ENCODE results near the gene FAAH. TPM values are rescaled to one million over a fixed set of nuclear protein-coding genes. Genes with fewer than 3 reads are reported as not detected.

The FAAH gene
- total RNA-seq, 3 donors from 2014 or later: 18.1 to 58.7 (median 38.3) TPM

DNA sequence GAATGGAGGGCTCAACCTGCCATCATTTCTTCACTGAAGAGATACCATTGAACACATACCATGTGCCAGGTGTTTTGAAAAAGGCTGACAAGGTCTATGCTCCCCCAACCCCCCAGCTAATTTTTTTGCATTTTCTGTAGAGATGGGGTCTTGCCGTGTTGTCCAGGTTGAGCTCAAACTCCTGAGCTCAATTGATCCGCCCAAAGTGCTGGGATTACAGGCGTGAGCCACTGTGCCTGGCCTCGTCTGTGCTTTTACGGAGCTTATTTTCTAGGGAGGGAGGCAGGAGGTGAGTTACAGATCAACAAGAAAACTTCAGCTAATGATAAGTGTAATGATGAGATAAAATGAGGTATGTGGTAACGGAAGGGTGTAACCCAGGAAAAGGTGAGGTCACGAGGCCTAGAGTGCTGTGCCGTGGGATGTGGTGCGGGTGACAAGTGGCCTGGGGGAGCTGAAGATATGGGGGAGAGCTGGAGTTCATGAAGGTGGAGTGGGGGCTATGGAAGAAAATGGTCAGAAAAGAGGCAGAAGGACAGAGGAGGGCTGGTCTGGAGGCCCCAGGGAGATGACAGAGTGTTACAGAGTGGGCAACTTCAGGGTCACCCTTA lies 28.2 kb downstream of the FAAH start:
- H3K4me1 ChIP-seq: no peaks in the 10 kb centered on the region
- peaks cover 0 to 32% of the 10 kb centered on the region in 2 donors for H3K27me3 ChIP-seq
- no peak overlapping the region for H3K27ac ChIP-seq
- DNase-seq (ENCODE audit: low spot score in 2 of 2): no peak
- TF ChIP-seq POLR2AphosphoS5 (IDR thresholded peaks at IDR 0.05): no peak
- TF ChIP-seq POLR2A (IDR thresholded peaks at IDR 0.05): no peak
- no peak for TF ChIP-seq CTCF (IDR thresholded peaks at IDR 0.05)
- no peak overlapping the region for H3K4me3 ChIP-seq
- H3K36me3 ChIP-seq: no peaks in the 10 kb centered on the region
- H3K9me3 ChIP-seq: no peaks in the 10 kb centered on the region
- intact Hi-C loops (cut with DNase I; ENCODE audit: low total_unique reads): no loop called here

DNA sequence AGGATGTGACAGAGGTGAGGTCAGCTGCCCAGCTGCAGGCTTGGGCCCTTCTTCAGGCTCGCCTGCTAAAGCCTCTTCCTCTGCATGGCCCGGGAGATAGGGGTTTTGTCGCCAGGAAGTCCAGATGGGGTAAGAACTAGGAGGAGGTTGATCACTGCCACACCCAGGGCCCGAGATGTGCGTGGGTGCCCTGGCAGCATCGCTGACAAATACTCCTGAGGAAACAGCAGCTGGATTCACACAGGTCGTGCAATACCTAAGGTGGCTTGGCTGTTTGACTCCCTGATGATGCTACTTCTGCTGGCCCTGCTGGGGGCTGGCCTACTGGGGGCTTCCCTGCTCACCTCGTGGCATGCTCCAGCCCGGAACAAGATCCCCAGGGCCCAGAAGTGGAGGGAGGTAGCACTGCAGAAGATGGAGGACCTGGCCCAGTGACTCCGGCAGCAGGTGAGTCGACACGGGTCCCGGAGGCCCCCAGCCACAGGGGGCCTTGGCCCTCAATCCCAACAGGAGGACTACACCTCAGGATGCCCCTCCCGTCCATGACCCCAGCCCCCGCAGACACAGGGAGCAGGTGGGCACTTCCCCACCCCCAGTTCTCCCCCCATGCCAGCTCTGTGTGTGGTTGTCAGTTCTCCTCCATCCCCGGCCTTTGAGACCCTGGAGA lies 29.6 kb downstream of the FAAH start:
- intact Hi-C loops (cut with DNase I; ENCODE audit: low total_unique reads): no loop called here
- no peak for DNase-seq (ENCODE audit: low spot score in 2 of 2)

DNA sequence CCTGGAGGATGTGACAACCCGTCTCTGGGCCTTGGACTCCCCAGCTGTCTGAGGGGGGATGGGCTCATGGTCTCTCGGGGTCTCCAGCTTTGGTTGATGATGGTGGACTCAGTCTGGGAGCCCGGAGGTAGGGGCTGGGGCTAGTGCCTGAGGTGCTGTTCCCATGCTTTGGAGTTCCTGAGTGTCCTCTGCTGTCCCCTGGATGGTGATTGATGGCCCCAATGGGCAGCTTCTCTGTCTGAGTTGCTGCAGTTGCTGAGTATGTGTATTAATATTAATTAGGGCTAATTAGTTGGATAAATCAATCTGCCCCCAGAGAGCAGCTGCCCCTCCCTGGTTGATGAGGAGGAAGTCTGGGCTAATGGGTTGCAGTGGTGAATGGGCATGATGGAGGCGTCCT lies 30.6 kb downstream of the FAAH start:
- Histone ChIP-seq H3K27ac (no peak overlapping the region), H3K27me3 (peaks cover 0 to 40% of the 10 kb centered on the region in 2 donors), H3K4me1 (no peaks in the 10 kb centered on the region), H3K36me3 (no peaks in the 10 kb centered on the region), H3K9me3 (no peaks in the 10 kb centered on the region), H3K4me3 (no peak overlapping the region)
- TF ChIP-seq POLR2A (IDR thresholded peaks at IDR 0.05) (no peak), CTCF (IDR thresholded peaks at IDR 0.05) (no peak), POLR2AphosphoS5 (IDR thresholded peaks at IDR 0.05) (no peak)
- DNase-seq (ENCODE audit: low spot score in 2 of 2): no peak
- intact Hi-C loops (cut with DNase I; ENCODE audit: low total_unique reads): no loop called here

More for the DNA sequence above, 29.6 kb downstream of the FAAH start:
- no peaks in the 10 kb centered on the region for H3K36me3 ChIP-seq
- TF ChIP-seq POLR2A (IDR thresholded peaks at IDR 0.05) (no peak), CTCF (IDR thresholded peaks at IDR 0.05) (no peak), POLR2AphosphoS5 (IDR thresholded peaks at IDR 0.05) (no peak)
- H3K4me1 ChIP-seq: no peaks in the 10 kb centered on the region
- peaks cover 0 to 36% of the 10 kb centered on the region in 2 donors for H3K27me3 ChIP-seq
- no peak overlapping the region for H3K4me3 ChIP-seq
- H3K27ac ChIP-seq: no peak overlapping the region
- no peaks in the 10 kb centered on the region for H3K9me3 ChIP-seq

- H3K36me3 ChIP-seq: no peaks in the 10 kb centered on the region
- H3K27me3 ChIP-seq: peaks cover 0 to 40% of the 10 kb centered on the region in 2 donors
- H3K27ac ChIP-seq: no peak overlapping the region
- no peak for DNase-seq (ENCODE audit: low spot score in 2 of 2)
- intact Hi-C loops (cut with DNase I; ENCODE audit: low total_unique reads): no loop called here
- H3K4me3 ChIP-seq: no peak overlapping the region
- no peaks in the 10 kb centered on the region for H3K9me3 ChIP-seq
- no peaks in the 10 kb centered on the region for H3K4me1 ChIP-seq
- no peak for TF ChIP-seq POLR2A (IDR thresholded peaks at IDR 0.05)
These were observed 31.6 kb downstream of the FAAH start for GRCh38 chr1:46425726-46426125.

GRCh38 chr1:46427541-46427940 lies 33.4 kb downstream of the FAAH start:
- intact Hi-C loops (cut with DNase I; ENCODE audit: low total_unique reads): no loop called here
- TF ChIP-seq CTCF (IDR thresholded peaks at IDR 0.05): no peak
- no peak for TF ChIP-seq POLR2AphosphoS5 (IDR thresholded peaks at IDR 0.05)
- TF ChIP-seq POLR2A (IDR thresholded peaks at IDR 0.05): no peak
- Histone ChIP-seq H3K4me3 (no peak overlapping the region), H3K27me3 (peaks cover 0 to 39% of the 10 kb centered on the region in 2 donors), H3K36me3 (no peaks in the 10 kb centered on the region), H3K4me1 (no peaks in the 10 kb centered on the region), H3K9me3 (no peaks in the 10 kb centered on the region), H3K27ac (no peak overlapping the region)
- no peak for DNase-seq (ENCODE audit: low spot score in 2 of 2)

All from breast epithelium (tissue), 4 donors.